HL-60 (cell line): ENCODE measurements around the gene TRA2B.

Experiments
- DNase-seq, 2 experiments: peaks; one replicate each; pipeline ENCODE4 v3.0.0-alpha.2; 2010 to 2020; ENCODE audit warnings: low read depth in 1 of 2, low spot score in 1 of 2
- H3K27ac ChIP-seq: fragments of 250-450 bp; sonication (Bioruptor Pico); replicated peaks from 2 replicates; pipeline ENCODE4 v1.5.1; 2020; ENCODE audit warnings: mild to moderate bottlenecking, moderate library complexity
- H3K27me3 ChIP-seq: fragments of 250-450 bp; sonication (Bioruptor Pico); 2 replicates; pipeline ENCODE4 v1.5.1; 2021; ENCODE audit warnings: mild to moderate bottlenecking, moderate library complexity; ENCODE audit not compliant: insufficient read depth, poor library complexity, severe bottlenecking
- H3K4me3 ChIP-seq: replicated peaks from 2 replicates; pipeline ENCODE4 v1.5.1; 2011; ENCODE audit warnings: mild to moderate bottlenecking, control low read depth, low read length; ENCODE audit not compliant: insufficient read depth
- GABPA ChIP-seq: IDR thresholded peaks from 2 replicates; pipeline ENCODE4 v1.6.1; 2012; ENCODE audit warnings: low read depth
- POLR2AphosphoS5 ChIP-seq: IDR thresholded peaks from 2 replicates; pipeline ENCODE4 v1.6.1; 2012; ENCODE audit warnings: low read depth
- SPI1 ChIP-seq: IDR thresholded peaks from 2 replicates; pipeline ENCODE4 v1.6.1; 2012; ENCODE audit warnings: low read depth, mild to moderate bottlenecking, borderline replicate concordance
- TF ChIP-seq, protein P1 (sequence below): IDR thresholded peaks from one replicate; pipeline ENCODE4 v1.5.1; 2011; ENCODE audit warnings: low read length, control low read depth, inconsistent platforms; ENCODE audit not compliant: insufficient read depth
- TF ChIP-seq, protein P2 (sequence below): IDR thresholded peaks from 2 replicates; pipeline ENCODE4 v1.6.1; 2012; ENCODE audit warnings: low read depth; ENCODE audit not compliant: insufficient replicate concordance

Gene TRA2B

DNA sequence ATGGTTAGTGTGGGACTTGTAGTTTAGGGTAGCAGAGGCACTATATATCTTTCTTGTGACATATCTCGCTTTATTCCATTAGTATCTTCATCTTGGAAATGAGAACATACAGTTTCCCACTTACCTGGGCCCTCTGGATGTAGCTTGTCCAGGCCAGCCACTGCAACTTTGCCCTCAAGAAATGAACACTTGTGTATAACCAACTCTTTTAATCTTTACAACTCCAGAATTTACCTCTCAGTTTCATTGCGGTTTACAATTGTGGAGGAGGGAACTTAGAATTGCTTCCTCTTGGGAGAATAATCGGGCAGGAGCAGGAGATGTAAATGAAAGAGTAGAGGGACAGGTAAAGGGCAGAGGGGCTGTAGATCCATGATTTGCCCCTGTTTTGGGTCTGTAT lies 18.4 kb upstream of the TRA2B start:
- Histone ChIP-seq H3K4me3 (no peak overlapping the region), H3K27me3 (no peaks in the 10 kb centered on the region), H3K27ac (no peak overlapping the region)
- no peak for DNase-seq
- TF ChIP-seq GABPA (no peak), SPI1 (no peak), POLR2AphosphoS5 (no peak)
- TF ChIP-seq, protein P1, sequence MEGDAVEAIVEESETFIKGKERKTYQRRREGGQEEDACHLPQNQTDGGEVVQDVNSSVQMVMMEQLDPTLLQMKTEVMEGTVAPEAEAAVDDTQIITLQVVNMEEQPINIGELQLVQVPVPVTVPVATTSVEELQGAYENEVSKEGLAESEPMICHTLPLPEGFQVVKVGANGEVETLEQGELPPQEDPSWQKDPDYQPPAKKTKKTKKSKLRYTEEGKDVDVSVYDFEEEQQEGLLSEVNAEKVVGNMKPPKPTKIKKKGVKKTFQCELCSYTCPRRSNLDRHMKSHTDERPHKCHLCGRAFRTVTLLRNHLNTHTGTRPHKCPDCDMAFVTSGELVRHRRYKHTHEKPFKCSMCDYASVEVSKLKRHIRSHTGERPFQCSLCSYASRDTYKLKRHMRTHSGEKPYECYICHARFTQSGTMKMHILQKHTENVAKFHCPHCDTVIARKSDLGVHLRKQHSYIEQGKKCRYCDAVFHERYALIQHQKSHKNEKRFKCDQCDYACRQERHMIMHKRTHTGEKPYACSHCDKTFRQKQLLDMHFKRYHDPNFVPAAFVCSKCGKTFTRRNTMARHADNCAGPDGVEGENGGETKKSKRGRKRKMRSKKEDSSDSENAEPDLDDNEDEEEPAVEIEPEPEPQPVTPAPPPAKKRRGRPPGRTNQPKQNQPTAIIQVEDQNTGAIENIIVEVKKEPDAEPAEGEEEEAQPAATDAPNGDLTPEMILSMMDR, result no peak
- TF ChIP-seq, protein P2, sequence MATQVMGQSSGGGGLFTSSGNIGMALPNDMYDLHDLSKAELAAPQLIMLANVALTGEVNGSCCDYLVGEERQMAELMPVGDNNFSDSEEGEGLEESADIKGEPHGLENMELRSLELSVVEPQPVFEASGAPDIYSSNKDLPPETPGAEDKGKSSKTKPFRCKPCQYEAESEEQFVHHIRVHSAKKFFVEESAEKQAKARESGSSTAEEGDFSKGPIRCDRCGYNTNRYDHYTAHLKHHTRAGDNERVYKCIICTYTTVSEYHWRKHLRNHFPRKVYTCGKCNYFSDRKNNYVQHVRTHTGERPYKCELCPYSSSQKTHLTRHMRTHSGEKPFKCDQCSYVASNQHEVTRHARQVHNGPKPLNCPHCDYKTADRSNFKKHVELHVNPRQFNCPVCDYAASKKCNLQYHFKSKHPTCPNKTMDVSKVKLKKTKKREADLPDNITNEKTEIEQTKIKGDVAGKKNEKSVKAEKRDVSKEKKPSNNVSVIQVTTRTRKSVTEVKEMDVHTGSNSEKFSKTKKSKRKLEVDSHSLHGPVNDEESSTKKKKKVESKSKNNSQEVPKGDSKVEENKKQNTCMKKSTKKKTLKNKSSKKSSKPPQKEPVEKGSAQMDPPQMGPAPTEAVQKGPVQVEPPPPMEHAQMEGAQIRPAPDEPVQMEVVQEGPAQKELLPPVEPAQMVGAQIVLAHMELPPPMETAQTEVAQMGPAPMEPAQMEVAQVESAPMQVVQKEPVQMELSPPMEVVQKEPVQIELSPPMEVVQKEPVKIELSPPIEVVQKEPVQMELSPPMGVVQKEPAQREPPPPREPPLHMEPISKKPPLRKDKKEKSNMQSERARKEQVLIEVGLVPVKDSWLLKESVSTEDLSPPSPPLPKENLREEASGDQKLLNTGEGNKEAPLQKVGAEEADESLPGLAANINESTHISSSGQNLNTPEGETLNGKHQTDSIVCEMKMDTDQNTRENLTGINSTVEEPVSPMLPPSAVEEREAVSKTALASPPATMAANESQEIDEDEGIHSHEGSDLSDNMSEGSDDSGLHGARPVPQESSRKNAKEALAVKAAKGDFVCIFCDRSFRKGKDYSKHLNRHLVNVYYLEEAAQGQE, result no peak

DNA sequence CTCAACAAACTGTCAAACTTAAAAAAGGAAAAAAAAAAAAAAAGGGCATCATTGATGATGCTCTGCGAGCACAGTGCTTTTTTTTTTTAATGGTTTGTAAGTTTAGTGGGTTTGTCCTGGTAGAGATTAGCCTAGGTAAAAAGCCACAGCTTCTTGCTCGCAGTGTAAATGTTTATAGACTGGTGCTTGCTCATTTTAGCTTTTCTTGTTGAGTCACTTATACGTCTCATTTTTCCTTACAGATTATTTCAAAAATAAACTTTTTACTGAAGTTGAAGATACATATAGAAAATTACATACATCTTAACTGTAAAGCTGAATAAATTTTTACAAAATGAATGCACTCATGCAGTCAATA lies 16.5 kb upstream of the TRA2B start:
- Histone ChIP-seq H3K27ac (no peak overlapping the region), H3K27me3 (no peaks in the 10 kb centered on the region), H3K4me3 (no peak overlapping the region)
- no peak for TF ChIP-seq POLR2AphosphoS5
- TF ChIP-seq SPI1, result no peak
- TF ChIP-seq, protein P1, result no peak
- TF ChIP-seq, protein P2, result no peak
- TF ChIP-seq GABPA, result no peak
- DNase-seq, result no peak

DNA sequence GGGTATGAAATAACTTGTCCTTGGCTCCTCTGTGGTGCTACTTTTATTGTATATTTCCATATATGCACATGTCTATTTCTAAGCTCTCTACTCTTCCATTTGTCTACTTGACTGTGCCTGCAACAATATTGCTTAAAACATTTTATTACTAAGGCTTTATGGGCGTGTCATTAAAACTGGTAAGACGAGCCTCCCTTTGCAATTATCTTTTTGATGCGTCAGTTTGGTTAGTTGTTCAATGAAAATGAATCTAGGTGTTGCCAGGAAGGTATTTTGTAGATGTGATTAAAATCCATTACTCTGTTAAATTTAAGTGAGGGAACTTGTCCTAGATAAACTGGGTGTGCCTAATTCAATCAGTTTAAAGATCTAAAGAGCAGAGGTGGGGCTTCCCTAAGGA lies 12.9 kb upstream of the TRA2B start:
- DNase-seq, result no peak
- Histone ChIP-seq H3K4me3 (no peak overlapping the region), H3K27ac (no peak overlapping the region), H3K27me3 (no peaks in the 10 kb centered on the region)
- TF ChIP-seq POLR2AphosphoS5 (no peak), SPI1 (no peak), GABPA (no peak)
- TF ChIP-seq, protein P2, result no peak
- TF ChIP-seq, protein P1, result no peak
